Ascending aorta (tissue), 2 donors: ENCODE data around the gene AMMECR1. TPM values are rescaled to one million over a fixed set of nuclear protein-coding genes. Genes with fewer than 3 reads are reported as not detected.

ENCODE experiments used
- DNase-seq, 2 donors: peaks; one replicate each; pipeline ENCODE4 v3.0.0-alpha.2; 2019; ENCODE audit warnings: low spot score in 2 of 2
- H3K27ac ChIP-seq, 2 donors: fragments of 200-600 bp; sonication (generic); one replicate each; pipeline ENCODE4 v1.5.1; 2016 to 2017; ENCODE audit warnings: mild to moderate bottlenecking in 1 of 2
- H3K27me3 ChIP-seq: fragments of 200-600 bp; sonication (generic); one replicate; pipeline ENCODE4 v1.5.1; 2017
- H3K36me3 ChIP-seq, 2 donors: fragments of 200-600 bp; sonication (generic); one replicate each; pipeline ENCODE4 v1.5.1; 2016
- H3K4me1 ChIP-seq, 2 donors: fragments of 200-600 bp; sonication (generic); one replicate each; pipeline ENCODE4 v1.5.1; 2016 to 2017; ENCODE audit warnings: mild to moderate bottlenecking in 1 of 2
- H3K4me3 ChIP-seq, 2 donors: fragments of 200-600 bp; sonication (generic); one replicate each; pipeline ENCODE4 v1.5.1; 2016 to 2017; ENCODE audit warnings: mild to moderate bottlenecking in 1 of 2
- H3K9me3 ChIP-seq, 2 donors: fragments of 200-600 bp; sonication (generic); one replicate each; pipeline ENCODE4 v1.5.1; 2016
- intact Hi-C: fragments of 100-400 bp; cut with DNase I; formaldehyde crosslinking; loops from one replicate; pipeline ENCODE4 v1.15.1; 2023
- total RNA-seq: library from RNA; depleted of rRNA; stranded (reverse); fragments of >200 nt; gene quantifications from one replicate; pipeline ENCODE4 v1.1.0, GENCODE V29; 2016
- TF ChIP-seq, protein P1 (sequence below), 3 experiments: fragments of 200-600 bp in 2 of 3; fragments of 450-650 bp in 1 of 3; sonication (generic) in 2 of 3; IDR thresholded peaks; one replicate each; pipeline ENCODE4 v1.5.1; 2016 to 2019; ENCODE audit warnings: antibody characterized with exemption in 3 of 3, mild to moderate bottlenecking in 1 of 3, moderate library complexity in 1 of 3

AMMECR1 gene
- 3.5 TPM for total RNA-seq

DNA sequence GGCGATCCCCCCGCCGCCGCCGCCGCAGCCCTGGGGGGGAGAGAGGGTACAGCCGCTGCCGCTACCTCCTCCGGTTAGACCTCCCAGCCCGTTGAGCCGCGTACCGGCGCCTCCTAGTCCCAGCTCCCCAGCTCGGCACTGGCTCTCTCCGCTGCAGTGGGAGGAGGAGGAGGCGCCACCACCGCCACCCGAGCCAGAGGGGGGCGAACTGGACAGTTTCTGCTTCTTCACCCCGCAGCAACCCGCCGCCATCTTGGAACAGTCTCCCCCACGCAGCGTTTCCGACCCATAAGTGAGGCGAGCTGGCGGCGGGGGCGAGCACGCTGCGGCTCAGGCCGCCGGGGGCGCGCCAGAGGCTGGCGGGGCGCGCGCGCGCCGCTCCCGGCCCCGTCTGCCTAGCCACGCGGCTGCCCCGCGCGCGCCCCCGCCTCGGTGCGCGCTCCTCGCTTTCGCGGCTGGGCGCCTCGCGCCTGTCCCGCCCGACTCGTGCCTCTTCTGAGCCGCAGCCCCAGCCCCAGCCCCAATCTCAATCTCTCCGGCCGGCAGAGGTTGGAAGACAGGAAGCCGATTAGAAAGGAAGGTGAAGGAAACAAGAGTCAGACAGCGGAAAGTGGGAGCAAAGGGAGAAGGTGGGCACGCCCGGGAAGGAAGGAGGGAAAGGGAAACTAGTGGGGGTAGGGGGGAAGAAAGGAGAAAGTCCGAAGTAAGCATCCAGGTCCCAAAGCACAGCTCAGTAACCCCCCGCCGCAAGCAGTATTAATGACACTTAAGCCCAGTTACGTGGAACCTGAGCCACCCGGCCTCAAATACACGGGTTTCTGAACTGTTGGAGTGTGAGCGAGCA lies at the start of gene AMMECR1:
Gene AMMECR1, minus strand, starts transcription at position 266 of the 844 bp plus-strand sequence. Its CDS starts 14 bp downstream, at position 252.
- no peaks in the 10 kb centered on the region for H3K9me3 ChIP-seq
- H3K4me1 ChIP-seq, result no peaks in the 10 kb centered on the region
- peak within 1 kb of the TSS; percentile 60 to 93 for H3K4me3 ChIP-seq
- TF ChIP-seq, protein P1, sequence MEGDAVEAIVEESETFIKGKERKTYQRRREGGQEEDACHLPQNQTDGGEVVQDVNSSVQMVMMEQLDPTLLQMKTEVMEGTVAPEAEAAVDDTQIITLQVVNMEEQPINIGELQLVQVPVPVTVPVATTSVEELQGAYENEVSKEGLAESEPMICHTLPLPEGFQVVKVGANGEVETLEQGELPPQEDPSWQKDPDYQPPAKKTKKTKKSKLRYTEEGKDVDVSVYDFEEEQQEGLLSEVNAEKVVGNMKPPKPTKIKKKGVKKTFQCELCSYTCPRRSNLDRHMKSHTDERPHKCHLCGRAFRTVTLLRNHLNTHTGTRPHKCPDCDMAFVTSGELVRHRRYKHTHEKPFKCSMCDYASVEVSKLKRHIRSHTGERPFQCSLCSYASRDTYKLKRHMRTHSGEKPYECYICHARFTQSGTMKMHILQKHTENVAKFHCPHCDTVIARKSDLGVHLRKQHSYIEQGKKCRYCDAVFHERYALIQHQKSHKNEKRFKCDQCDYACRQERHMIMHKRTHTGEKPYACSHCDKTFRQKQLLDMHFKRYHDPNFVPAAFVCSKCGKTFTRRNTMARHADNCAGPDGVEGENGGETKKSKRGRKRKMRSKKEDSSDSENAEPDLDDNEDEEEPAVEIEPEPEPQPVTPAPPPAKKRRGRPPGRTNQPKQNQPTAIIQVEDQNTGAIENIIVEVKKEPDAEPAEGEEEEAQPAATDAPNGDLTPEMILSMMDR (IDR thresholded peaks at IDR 0.05), result no peak
- peak within 1 kb of the TSS; percentile 69 to 81 for H3K27ac ChIP-seq
- DNase-seq, result peak; percentile 29 to 86
- intact Hi-C loops, result loop anchor here (5.0 to 10.0 kb wide), 3 partner anchors 94 to 783 kb away; partner anchors contain the start of gene NXT2
- H3K27me3 ChIP-seq, result no peaks in the 10 kb centered on the region
- no peaks in the 10 kb centered on the region for H3K36me3 ChIP-seq

DNA sequence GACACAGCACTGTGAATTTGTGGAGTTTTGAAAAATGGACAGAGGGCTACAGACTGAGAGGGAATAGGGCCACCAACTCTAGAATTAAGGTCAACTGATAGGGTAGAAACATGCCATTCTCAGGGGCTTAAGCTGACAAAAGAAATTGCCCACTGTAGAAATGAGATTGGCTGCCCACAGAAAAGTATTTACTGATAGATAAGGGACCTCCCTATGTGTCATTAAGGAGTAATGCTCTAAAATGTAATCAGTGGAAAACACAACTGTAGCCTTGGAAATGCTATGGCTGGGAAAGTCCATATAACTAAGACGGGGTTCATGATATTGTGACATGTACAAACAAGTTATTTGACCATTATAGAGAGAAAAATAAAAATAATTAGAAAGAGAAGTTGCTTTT lies 45.4 kb upstream of the AMMECR1 start:
- Histone ChIP-seq H3K27ac (no peak overlapping the region), H3K4me3 (no peak overlapping the region), H3K9me3 (no peaks in the 10 kb centered on the region), H3K27me3 (no peaks in the 10 kb centered on the region), H3K4me1 (no peaks in the 10 kb centered on the region), H3K36me3 (no peaks in the 10 kb centered on the region)
- intact Hi-C loops, result no loop called here
- TF ChIP-seq, protein P1 (IDR thresholded peaks at IDR 0.05), result no peak
- no peak for DNase-seq

DNA sequence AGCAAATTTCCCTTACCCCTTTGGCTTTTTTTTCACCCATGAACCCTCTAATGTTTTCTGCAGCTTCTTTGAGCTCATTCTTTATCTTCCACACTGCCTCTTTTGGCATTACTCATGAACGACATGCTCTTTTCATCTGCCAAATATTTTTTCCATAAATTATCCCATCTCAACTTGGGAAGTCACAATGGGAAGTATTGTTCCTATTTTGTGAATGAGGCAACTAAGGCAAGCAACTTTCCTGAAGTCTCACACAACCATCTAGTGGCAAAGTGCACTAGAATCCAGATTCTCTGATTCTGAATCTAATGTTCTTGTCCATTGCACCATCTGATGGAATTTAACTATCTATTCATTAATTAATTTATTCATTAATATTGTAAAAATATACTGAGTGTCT lies 41.4 kb upstream of the AMMECR1 start:
- Histone ChIP-seq H3K4me3 (no peak overlapping the region), H3K27me3 (no peaks in the 10 kb centered on the region), H3K4me1 (no peaks in the 10 kb centered on the region), H3K36me3 (no peaks in the 10 kb centered on the region), H3K9me3 (no peaks in the 10 kb centered on the region), H3K27ac (no peak overlapping the region)
- DNase-seq, result no peak
- TF ChIP-seq, protein P1 (IDR thresholded peaks at IDR 0.05), result no peak
- intact Hi-C loops, result no loop called here

DNA sequence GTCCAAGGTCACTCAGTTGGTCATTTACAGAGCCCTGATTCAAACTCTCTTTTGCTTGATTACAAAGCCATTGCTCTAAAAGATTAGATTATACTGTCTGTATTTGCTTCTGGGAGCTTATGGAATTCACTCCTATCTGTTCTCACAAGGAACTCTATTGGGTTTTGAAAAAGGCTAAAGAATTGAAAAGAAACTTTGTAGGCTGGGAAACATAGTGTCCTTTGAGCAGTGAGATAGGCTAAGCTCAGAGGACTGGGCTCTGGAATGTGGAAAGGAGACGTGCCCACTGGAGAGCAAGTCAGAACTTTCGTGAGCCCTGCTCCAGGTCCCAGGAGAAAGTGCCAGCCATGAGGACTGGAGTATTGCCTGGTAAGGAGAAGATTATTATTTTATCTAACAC lies 40.7 kb upstream of the AMMECR1 start, which contains the start of gene RTL9:
Gene RTL9, plus strand, starts transcription at position 301 of the 400 bp plus-strand sequence. CDS start 91,770 bp downstream, outside the sequence.
- H3K4me1 ChIP-seq, result no peaks in the 10 kb centered on the region
- no peaks in the 10 kb centered on the region for H3K27me3 ChIP-seq
- H3K9me3 ChIP-seq, result no peaks in the 10 kb centered on the region
- no peak for DNase-seq
- TF ChIP-seq, protein P1 (IDR thresholded peaks at IDR 0.05), result no peak
- H3K36me3 ChIP-seq, result no peaks in the 10 kb centered on the region
- H3K27ac ChIP-seq, result no peak within 1 kb of the TSS
- H3K4me3 ChIP-seq, result no peak within 1 kb of the TSS
- intact Hi-C loops, result no loop called here

DNA sequence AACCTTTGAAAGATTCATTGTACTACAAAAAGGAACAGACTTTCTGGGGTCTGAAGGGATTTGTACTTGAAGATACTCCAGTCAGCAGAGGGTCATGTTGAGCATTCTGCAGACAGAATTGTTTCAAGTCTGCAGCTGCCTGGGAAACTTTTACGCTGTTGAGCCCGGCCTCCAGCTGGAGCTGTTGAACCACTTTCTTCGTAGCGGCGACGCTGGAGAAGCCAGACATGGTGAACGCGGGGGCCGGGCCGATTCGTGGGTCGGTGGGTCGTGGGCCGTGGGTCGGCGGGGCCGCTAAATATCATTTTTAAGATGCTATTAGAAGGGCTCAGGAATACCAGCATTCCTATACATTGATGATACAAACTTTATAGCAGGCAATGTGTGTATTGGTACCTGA lies 28.8 kb upstream of the AMMECR1 start:
- H3K4me1 ChIP-seq, result no peaks in the 10 kb centered on the region
- TF ChIP-seq, protein P1 (IDR thresholded peaks at IDR 0.05), result no peak
- intact Hi-C loops, result no loop called here
- H3K27me3 ChIP-seq, result no peaks in the 10 kb centered on the region
- no peak overlapping the region for H3K27ac ChIP-seq
- H3K36me3 ChIP-seq, result no peaks in the 10 kb centered on the region
- no peaks in the 10 kb centered on the region for H3K9me3 ChIP-seq
- no peak overlapping the region for H3K4me3 ChIP-seq
- no peak for DNase-seq
